Vagina (tissue), 2 donors: ENCODE results near the gene LTV1.

Experiments
- CTCF ChIP-seq, 3 experiments: fragments of 450-650 bp in 2 of 3; fragments of 200-600 bp in 1 of 3; sonication (generic) in 1 of 3; IDR thresholded peaks; one replicate each; pipeline ENCODE4 v1.5.1; 2017 to 2019; ENCODE audit warnings: antibody characterized with exemption in 3 of 3, mild to moderate bottlenecking in 2 of 3, moderate library complexity in 2 of 3
- POLR2A ChIP-seq, 2 donors: fragments of 450-650 bp; IDR thresholded peaks; one replicate each; pipeline ENCODE4 v1.6.1; 2017; ENCODE audit warnings: antibody characterized with exemption in 2 of 2, mild to moderate bottlenecking in 2 of 2, moderate library complexity in 2 of 2
- POLR2AphosphoS5 ChIP-seq, 2 donors: sonication (generic); formaldehyde crosslinking; IDR thresholded peaks; one replicate each; pipeline ENCODE4 v1.9.0; 2017; ENCODE audit warnings: antibody characterized with exemption in 2 of 2, mild to moderate bottlenecking in 2 of 2, low read depth in 1 of 2; ENCODE audit not compliant: insufficient read depth in 1 of 2

DNA sequence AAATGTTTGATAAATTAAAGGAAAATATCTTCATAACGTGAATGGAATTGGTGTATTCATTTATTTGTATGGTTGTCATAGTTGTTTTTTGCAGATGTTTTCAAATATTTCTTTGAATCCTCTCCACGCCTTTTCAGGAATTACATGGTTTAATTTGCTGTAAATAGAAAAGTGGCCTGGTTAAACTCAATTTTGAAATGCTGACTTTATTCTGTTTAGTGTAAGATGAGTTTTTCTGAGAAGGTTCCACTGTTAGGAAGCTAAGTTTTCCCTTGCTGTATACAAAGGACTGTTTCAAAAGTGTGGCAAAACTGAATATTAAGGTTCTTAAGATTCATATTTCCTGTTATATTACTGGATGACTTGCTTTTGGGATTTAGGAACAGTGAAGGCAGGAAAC lies 20.6 kb downstream of the LTV1 start:
- TF ChIP-seq CTCF (IDR thresholded peaks at IDR 0.05) (no peak), POLR2AphosphoS5 (IDR thresholded peaks at IDR 0.05; ENCODE audit: insufficient read depth in 1 of 2, low read depth in 1 of 2) (no peak), POLR2A (IDR thresholded peaks at IDR 0.05) (no peak)
